Dendritic cell treated with granulocyte-macrophage colony-stimulating factor and Interleukin-4, amounts not matched to agents 40 ng/mL and 50 ng/mL, for 4 days (primary cell): ENCODE data around the gene SERTAD1.
"Not testable (repeated sequence)": the region's sequence is repeated elsewhere in the genome, so short reads cannot be mapped to it uniquely, and the experiment has no call there.

Source experiments
- H3K27ac Mint-ChIP-seq: one replicate; pipeline ENCODE4 v1.8.0; 2022; ENCODE audit warnings: mild to moderate bottlenecking, mixed read lengths
- H3K27me3 Mint-ChIP-seq: one replicate; pipeline ENCODE4 v1.8.0; 2022; ENCODE audit warnings: mild to moderate bottlenecking, mixed read lengths
- H3K36me3 Mint-ChIP-seq: one replicate; pipeline ENCODE4 v1.8.0; 2022; ENCODE audit warnings: low read depth, mixed read lengths
- H3K4me1 Mint-ChIP-seq: one replicate; pipeline ENCODE4 v1.8.0; 2022; ENCODE audit warnings: low read depth, mixed read lengths
- H3K4me3 Mint-ChIP-seq: one replicate; pipeline ENCODE4 v1.8.0; 2022; ENCODE audit warnings: mild to moderate bottlenecking, moderate library complexity, mixed read lengths
- H3K9me3 Mint-ChIP-seq: one replicate; pipeline ENCODE4 v1.8.0; 2022; ENCODE audit warnings: mixed read lengths
- intact Hi-C: fragments of 100-400 bp; cut with micrococcal nuclease; formaldehyde crosslinking; loops from one replicate; pipeline ENCODE4 v1.15.0; 2022

SERTAD1 gene

GRCh38 chr19:40461669-40462221, 36.0 kb upstream of the SERTAD1 start:
- H3K4me1 Mint-ChIP-seq, result peaks cover 54% of the 10 kb centered on the region
- no peaks in the 10 kb centered on the region for H3K9me3 Mint-ChIP-seq
- H3K27ac Mint-ChIP-seq, result peak overlapping the region; percentile 98
- H3K36me3 Mint-ChIP-seq, result peaks cover 72% of the 10 kb centered on the region
- H3K27me3 Mint-ChIP-seq, result peaks cover 7% of the 10 kb centered on the region
- H3K4me3 Mint-ChIP-seq, result peak overlapping the region; percentile 76
- intact Hi-C loops, result loop anchor here (5.0 to 10.0 kb wide), 4 partner anchors 39 to 157 kb away; partner anchors contain the start of genes LTBP4 and SHKBP1

- H3K27me3 Mint-ChIP-seq, result no peaks in the 10 kb centered on the region
- intact Hi-C loops, result loop anchor here (5.0 to 10.0 kb wide), 4 partner anchors 38 to 155 kb away; partner anchors contain the start of genes LTBP4 and SHKBP1
- peaks cover 45% of the 10 kb centered on the region for H3K4me1 Mint-ChIP-seq
- no peaks in the 10 kb centered on the region for H3K9me3 Mint-ChIP-seq
- no peak overlapping the region for H3K4me3 Mint-ChIP-seq
- H3K36me3 Mint-ChIP-seq, result peaks cover 82% of the 10 kb centered on the region
- H3K27ac Mint-ChIP-seq, result no peak overlapping the region
Measured at GRCh38 chr19:40460185-40460584, 34.4 kb upstream of the SERTAD1 start.

- Mint-ChIP-seq H3K36me3 (peaks cover 85% of the 10 kb centered on the region), H3K4me1 (peaks cover 36% of the 10 kb centered on the region), H3K4me3 (no peak overlapping the region), H3K27me3 (no peaks in the 10 kb centered on the region), H3K27ac (no peak overlapping the region), H3K9me3 (no peaks in the 10 kb centered on the region)
- intact Hi-C loops, result no loop called here
Measured at GRCh38 chr19:40458597-40458974, 32.8 kb upstream of the SERTAD1 start.

- H3K4me1 Mint-ChIP-seq, result peaks cover 31% of the 10 kb centered on the region
- intact Hi-C loops, result no loop called here
- H3K9me3 Mint-ChIP-seq, result no peaks in the 10 kb centered on the region
- H3K4me3 Mint-ChIP-seq, result no peak overlapping the region
- H3K36me3 Mint-ChIP-seq, result peaks cover 86% of the 10 kb centered on the region
- no peaks in the 10 kb centered on the region for H3K27me3 Mint-ChIP-seq
- H3K27ac Mint-ChIP-seq, result peak overlapping the region; percentile 60
Measured at GRCh38 chr19:40457953-40458596, 32.3 kb upstream of the SERTAD1 start.

- Mint-ChIP-seq H3K4me1 (peaks cover 28% of the 10 kb centered on the region), H3K36me3 (peaks cover 96% of the 10 kb centered on the region), H3K9me3 (no peaks in the 10 kb centered on the region), H3K4me3 (no peak overlapping the region), H3K27ac (peak overlapping the region; percentile 60), H3K27me3 (no peaks in the 10 kb centered on the region)
- intact Hi-C loops, result no loop called here
Measured at GRCh38 chr19:40457048-40457447, 31.3 kb upstream of the SERTAD1 start.

- H3K4me3 Mint-ChIP-seq, H3K27ac Mint-ChIP-seq, intact Hi-C loops, H3K9me3 Mint-ChIP-seq, H3K27me3 Mint-ChIP-seq: not testable (repeated sequence)
- Mint-ChIP-seq H3K36me3 (peaks cover 99% of the 10 kb centered on the region), H3K4me1 (peaks cover 13% of the 10 kb centered on the region)
Measured at GRCh38 chr19:40453943-40454342, 28.2 kb upstream of the SERTAD1 start.

- H3K4me3 Mint-ChIP-seq, result no peak overlapping the region
- intact Hi-C loops, result no loop called here
- peaks cover 99% of the 10 kb centered on the region for H3K36me3 Mint-ChIP-seq
- no peaks in the 10 kb centered on the region for H3K9me3 Mint-ChIP-seq
- peaks cover 13% of the 10 kb centered on the region for H3K4me1 Mint-ChIP-seq
- H3K27me3 Mint-ChIP-seq, result no peaks in the 10 kb centered on the region
- H3K27ac Mint-ChIP-seq, result no peak overlapping the region
Measured at GRCh38 chr19:40453151-40453735, 27.5 kb upstream of the SERTAD1 start.

GRCh38 chr19:40452016-40452415, 26.2 kb upstream of the SERTAD1 start:
- H3K9me3 Mint-ChIP-seq, result no peaks in the 10 kb centered on the region
- intact Hi-C loops, result no loop called here
- H3K36me3 Mint-ChIP-seq, result peaks cover 99% of the 10 kb centered on the region
- H3K4me1 Mint-ChIP-seq, result peaks cover 4% of the 10 kb centered on the region
- peak overlapping the region; percentile 27 for H3K27ac Mint-ChIP-seq
- H3K27me3 Mint-ChIP-seq, result no peaks in the 10 kb centered on the region
- no peak overlapping the region for H3K4me3 Mint-ChIP-seq

GRCh38 chr19:40450664-40451063, 24.9 kb upstream of the SERTAD1 start:
- H3K4me1 Mint-ChIP-seq, result peaks cover 11% of the 10 kb centered on the region
- no peak overlapping the region for H3K4me3 Mint-ChIP-seq
- H3K36me3 Mint-ChIP-seq, result peaks cover 99% of the 10 kb centered on the region
- no peaks in the 10 kb centered on the region for H3K9me3 Mint-ChIP-seq
- no peaks in the 10 kb centered on the region for H3K27me3 Mint-ChIP-seq
- no peak overlapping the region for H3K27ac Mint-ChIP-seq
- intact Hi-C loops, result no loop called here

- intact Hi-C loops, result loop anchor here (10.0 kb wide), 1 partner anchor 85 kb away; no protein-coding TSS in a partner anchor
- Mint-ChIP-seq H3K27ac (no peak overlapping the region), H3K4me1 (peaks cover 20% of the 10 kb centered on the region), H3K36me3 (peaks cover 88% of the 10 kb centered on the region), H3K27me3 (no peaks in the 10 kb centered on the region), H3K4me3 (no peak overlapping the region), H3K9me3 (no peaks in the 10 kb centered on the region)
Measured at GRCh38 chr19:40449506-40449905, 23.7 kb upstream of the SERTAD1 start.

- Mint-ChIP-seq H3K27ac (peak overlapping the region; percentile 98), H3K36me3 (peaks cover 87% of the 10 kb centered on the region), H3K9me3 (no peaks in the 10 kb centered on the region), H3K27me3 (no peaks in the 10 kb centered on the region), H3K4me1 (peaks cover 24% of the 10 kb centered on the region), H3K4me3 (no peak overlapping the region)
- intact Hi-C loops, result loop anchor here (10.0 kb wide), 1 partner anchor 82 kb away; no protein-coding TSS in a partner anchor
Measured at GRCh38 chr19:40446263-40446784, 20.5 kb upstream of the SERTAD1 start.

GRCh38 chr19:40445780-40446262, 20.0 kb upstream of the SERTAD1 start:
- peaks cover 87% of the 10 kb centered on the region for H3K36me3 Mint-ChIP-seq
- peaks cover 29% of the 10 kb centered on the region for H3K4me1 Mint-ChIP-seq
- intact Hi-C loops, result loop anchor here (2.0 to 10.0 kb wide), 2 partner anchors 19 to 81 kb away; partner anchors contain the start of gene BLVRB
- no peaks in the 10 kb centered on the region for H3K27me3 Mint-ChIP-seq
- H3K27ac Mint-ChIP-seq, result peak overlapping the region; percentile 98
- peak overlapping the region; percentile 7 for H3K4me3 Mint-ChIP-seq
- no peaks in the 10 kb centered on the region for H3K9me3 Mint-ChIP-seq

GRCh38 chr19:40444825-40445312, 19.1 kb upstream of the SERTAD1 start:
- Mint-ChIP-seq H3K4me1 (peaks cover 30% of the 10 kb centered on the region), H3K9me3 (no peaks in the 10 kb centered on the region), H3K36me3 (peaks cover 88% of the 10 kb centered on the region)

More at GRCh38 chr19:40444825-40445312, 19.1 kb upstream of the SERTAD1 start:
- peak overlapping the region; percentile 97 for H3K4me3 Mint-ChIP-seq
- intact Hi-C loops, result loop anchor here (2.0 to 10.0 kb wide), 2 partner anchors 20 to 80 kb away; partner anchors contain the start of gene BLVRB
- no peaks in the 10 kb centered on the region for H3K27me3 Mint-ChIP-seq
- H3K27ac Mint-ChIP-seq, result peak overlapping the region; percentile 98
